ENCODE measurements around the gene LCP2.

Gene LCP2

DNA sequence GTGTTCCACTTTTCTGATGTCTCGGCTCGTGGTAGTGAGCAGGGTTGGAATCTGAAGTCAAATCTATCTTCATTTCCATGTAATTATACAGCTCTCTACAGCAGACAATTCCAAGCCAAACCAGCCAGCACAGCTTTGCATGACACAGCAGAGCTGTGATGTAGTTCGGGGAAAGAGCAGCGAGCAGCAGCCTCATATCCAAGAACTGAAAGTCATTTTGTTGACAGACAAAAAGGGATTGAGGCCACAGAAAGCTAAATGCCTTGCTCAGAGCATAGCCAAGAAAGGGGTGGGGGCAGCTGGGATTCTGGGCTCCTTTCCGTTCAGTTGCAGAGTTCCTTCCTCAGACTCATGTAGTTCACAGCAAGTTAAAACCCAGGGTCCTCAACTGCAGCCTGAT is 32.1 kb downstream of the LCP2 start:
- 55% methylated on average over 5 of the region's 5 CpGs for WGBS
- no peaks in the 10 kb centered on the region for H3K79me1 ChIP-seq (replicated peaks; ENCODE audit: low read length, poor library complexity, severe bottlenecking)
- no peak overlapping the region for H3K4ac ChIP-seq (ENCODE audit: low read depth in 1 of 2, low read length in 2 of 2)
- H3K4me2 ChIP-seq (ENCODE audit: low read length, poor library complexity, severe bottlenecking): no peak overlapping the region
- no peak overlapping the region for H4K91ac ChIP-seq (ENCODE audit: low read length)
- no peak overlapping the region for H4K8ac ChIP-seq (ENCODE audit: low read length)
- H2AK5ac ChIP-seq (ENCODE audit: low read length, severe bottlenecking): no peak overlapping the region
- H2BK12ac ChIP-seq (ENCODE audit: low read length in 2 of 2): no peak overlapping the region
- H3K9ac ChIP-seq (ENCODE audit: low read length): peak overlapping the region; percentile 52
- H3K23ac ChIP-seq (ENCODE audit: low read length in 2 of 2): no peak overlapping the region
- H3K36me3 ChIP-seq (ENCODE audit: control insufficient read depth in 1 of 2, insufficient read depth in 2 of 2, low read depth in 1 of 2, low read length in 2 of 2): no peaks in the 10 kb centered on the region
- H2BK15ac ChIP-seq (ENCODE audit: low read depth, poor library complexity, severe bottlenecking): no peak overlapping the region
- no peak overlapping the region for H2AFZ ChIP-seq (ENCODE audit: low read depth, low read length)
- DNase-seq: peak; percentile 27
- peaks cover 29 to 46% of the 10 kb centered on the region in 2 experiments for H3K27me3 ChIP-seq (ENCODE audit: control insufficient read depth in 1 of 2, insufficient read depth in 1 of 2, low read length in 2 of 2)
- no peaks in the 10 kb centered on the region for H3K9me3 ChIP-seq (ENCODE audit: control insufficient read depth, low read length)
- no peak overlapping the region for H3K14ac ChIP-seq (ENCODE audit: low read length in 2 of 2)
- H2BK5ac ChIP-seq (ENCODE audit: low read depth, low read length, poor library complexity, severe bottlenecking): no peak overlapping the region
- no peak overlapping the region for H3K18ac ChIP-seq (ENCODE audit: low read depth in 1 of 2, low read length in 2 of 2)
- H3K4me1 ChIP-seq (ENCODE audit: control insufficient read depth, insufficient read depth, low read depth, low read length): no peaks in the 10 kb centered on the region
- no peak overlapping the region for H3K4me3 ChIP-seq (ENCODE audit: insufficient read depth in 1 of 2, low read depth in 1 of 2, low read length in 2 of 2)
- H2BK120ac ChIP-seq (ENCODE audit: low read depth, low read length): no peak overlapping the region
- H3K27ac ChIP-seq (ENCODE audit: low read length, poor library complexity, severe bottlenecking): no peak overlapping the region

DNA sequence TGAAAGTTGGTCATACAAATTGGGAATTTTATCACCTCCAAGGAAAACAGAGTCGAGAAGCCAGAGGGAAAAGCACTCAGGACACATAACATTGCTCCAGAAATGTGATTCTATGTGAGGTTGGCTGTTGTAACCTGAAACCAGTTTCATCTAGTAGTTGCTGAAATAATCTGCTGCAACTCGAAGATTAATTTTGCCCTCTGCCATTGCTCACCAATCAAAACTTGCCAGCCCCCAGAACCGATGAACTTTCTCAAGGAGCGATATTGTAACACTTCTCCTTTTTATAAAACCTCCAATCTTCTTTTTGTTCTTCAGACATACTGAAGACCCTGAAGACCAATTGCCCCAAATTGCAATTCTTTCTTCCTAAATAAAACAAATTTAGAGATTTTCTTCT is 33.7 kb downstream of the LCP2 start:
- H3K36me3 ChIP-seq (ENCODE audit: control insufficient read depth in 1 of 2, insufficient read depth in 2 of 2, low read depth in 1 of 2, low read length in 2 of 2): no peaks in the 10 kb centered on the region
- no peak overlapping the region for H3K4ac ChIP-seq (ENCODE audit: low read depth in 1 of 2, low read length in 2 of 2)
- no peaks in the 10 kb centered on the region for H3K79me1 ChIP-seq (replicated peaks; ENCODE audit: low read length, poor library complexity, severe bottlenecking)
- no peak overlapping the region for H3K18ac ChIP-seq (ENCODE audit: low read depth in 1 of 2, low read length in 2 of 2)
- H3K14ac ChIP-seq (ENCODE audit: low read length in 2 of 2): no peak overlapping the region
- H3K27me3 ChIP-seq (ENCODE audit: control insufficient read depth in 1 of 2, insufficient read depth in 1 of 2, low read length in 2 of 2): peaks cover 36 to 55% of the 10 kb centered on the region in 2 experiments
- no peaks in the 10 kb centered on the region for H3K4me1 ChIP-seq (ENCODE audit: control insufficient read depth, insufficient read depth, low read depth, low read length)
- H2AK5ac ChIP-seq (ENCODE audit: low read length, severe bottlenecking): no peak overlapping the region
- no peak overlapping the region for H2BK15ac ChIP-seq (ENCODE audit: low read depth, poor library complexity, severe bottlenecking)
- H3K4me3 ChIP-seq (ENCODE audit: insufficient read depth in 1 of 2, low read depth in 1 of 2, low read length in 2 of 2): no peak overlapping the region
- H2BK12ac ChIP-seq (ENCODE audit: low read length in 2 of 2): no peak overlapping the region
- H3K4me2 ChIP-seq (ENCODE audit: low read length, poor library complexity, severe bottlenecking): no peak overlapping the region
- WGBS: 89% methylated on average over 4 of the region's 4 CpGs
- H2AFZ ChIP-seq (ENCODE audit: low read depth, low read length): no peak overlapping the region
- H3K9me3 ChIP-seq (ENCODE audit: control insufficient read depth, low read length): no peaks in the 10 kb centered on the region
- no peak overlapping the region for H2BK5ac ChIP-seq (ENCODE audit: low read depth, low read length, poor library complexity, severe bottlenecking)
- no peak overlapping the region for H4K91ac ChIP-seq (ENCODE audit: low read length)
- no peak overlapping the region for H3K9ac ChIP-seq (ENCODE audit: low read length)
- H2BK120ac ChIP-seq (ENCODE audit: low read depth, low read length): no peak overlapping the region
- H3K27ac ChIP-seq (ENCODE audit: low read length, poor library complexity, severe bottlenecking): no peak overlapping the region
- no peak overlapping the region for H4K8ac ChIP-seq (ENCODE audit: low read length)
- H3K23ac ChIP-seq (ENCODE audit: low read length in 2 of 2): no peak overlapping the region
- no peak for DNase-seq

DNA sequence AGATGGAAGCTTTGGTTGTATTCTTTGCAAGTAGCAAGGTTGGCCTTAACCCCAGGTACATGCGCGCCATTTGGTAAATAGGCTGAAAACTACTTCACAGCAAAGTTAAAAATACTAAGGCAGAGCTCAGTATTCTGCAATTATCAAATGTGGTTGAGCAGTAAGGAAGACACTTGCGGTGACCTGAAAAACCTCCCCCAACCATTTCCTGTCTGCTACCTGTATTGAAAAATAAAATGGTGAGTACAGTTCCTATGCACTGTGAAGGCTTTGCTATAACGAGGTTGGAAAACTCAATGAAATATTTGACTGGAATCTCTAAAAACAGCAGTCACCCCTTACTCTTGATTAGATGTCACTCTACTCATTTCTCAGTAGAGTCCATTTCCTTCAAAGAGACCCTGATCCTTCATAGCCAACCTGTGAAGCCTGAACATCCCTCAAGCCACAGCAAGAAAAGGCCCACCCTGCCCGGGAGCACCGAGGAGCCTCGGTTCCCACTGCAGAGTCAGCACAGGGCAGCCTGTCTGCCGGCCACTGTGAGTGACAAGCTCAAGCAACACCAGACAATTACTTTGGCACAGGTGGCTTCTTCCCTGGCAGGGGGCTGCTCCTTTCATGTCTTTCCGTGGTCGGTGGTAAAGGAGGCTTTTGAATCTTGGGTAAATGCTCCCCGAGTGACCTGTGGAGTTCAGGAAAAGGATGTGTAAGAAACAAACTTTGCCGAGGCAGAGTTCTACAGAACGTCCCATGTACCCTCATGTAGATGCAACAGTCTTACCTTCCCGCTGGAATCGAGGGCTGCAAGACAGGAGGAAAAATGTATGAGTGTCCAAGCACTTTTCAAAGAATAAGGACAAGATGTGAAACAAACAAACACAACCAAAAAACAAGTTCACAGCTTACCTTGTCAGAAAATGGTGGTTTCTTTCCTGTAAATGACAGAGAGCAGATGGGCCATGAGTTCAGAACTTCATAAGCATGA is 35.2 kb downstream of the LCP2 start:
- no peak overlapping the region for H3K27ac ChIP-seq (ENCODE audit: low read length, poor library complexity, severe bottlenecking)
- DNase-seq: no peak
- H2BK15ac ChIP-seq (ENCODE audit: low read depth, poor library complexity, severe bottlenecking): no peak overlapping the region
- H3K27me3 ChIP-seq (ENCODE audit: control insufficient read depth in 1 of 2, insufficient read depth in 1 of 2, low read length in 2 of 2): peaks cover 35 to 50% of the 10 kb centered on the region in 2 experiments
- H3K4ac ChIP-seq (ENCODE audit: low read depth in 1 of 2, low read length in 2 of 2): no peak overlapping the region
- H3K36me3 ChIP-seq (ENCODE audit: control insufficient read depth in 1 of 2, insufficient read depth in 2 of 2, low read depth in 1 of 2, low read length in 2 of 2): no peaks in the 10 kb centered on the region
- H3K18ac ChIP-seq (ENCODE audit: low read depth in 1 of 2, low read length in 2 of 2): no peak overlapping the region
- no peaks in the 10 kb centered on the region for H3K9me3 ChIP-seq (ENCODE audit: control insufficient read depth, low read length)
- no peak overlapping the region for H3K4me2 ChIP-seq (ENCODE audit: low read length, poor library complexity, severe bottlenecking)
- no peak overlapping the region for H2BK120ac ChIP-seq (ENCODE audit: low read depth, low read length)
- H2BK5ac ChIP-seq (ENCODE audit: low read depth, low read length, poor library complexity, severe bottlenecking): no peak overlapping the region
- H3K23ac ChIP-seq (ENCODE audit: low read length in 2 of 2): no peak overlapping the region
- H2BK12ac ChIP-seq (ENCODE audit: low read length in 2 of 2): no peak overlapping the region
- H3K79me1 ChIP-seq (replicated peaks; ENCODE audit: low read length, poor library complexity, severe bottlenecking): no peaks in the 10 kb centered on the region
- whole genome bisulfite sequencing: 85% methylated on average over 11 of the region's 15 CpGs
- H3K14ac ChIP-seq (ENCODE audit: low read length in 2 of 2): no peak overlapping the region
- H2AK5ac ChIP-seq (ENCODE audit: low read length, severe bottlenecking): no peak overlapping the region
- no peak overlapping the region for H3K9ac ChIP-seq (ENCODE audit: low read length)
- H2AFZ ChIP-seq (ENCODE audit: low read depth, low read length): no peak overlapping the region
- no peaks in the 10 kb centered on the region for H3K4me1 ChIP-seq (ENCODE audit: control insufficient read depth, insufficient read depth, low read depth, low read length)
- H3K4me3 ChIP-seq (ENCODE audit: insufficient read depth in 1 of 2, low read depth in 1 of 2, low read length in 2 of 2): no peak overlapping the region
- no peak overlapping the region for H4K8ac ChIP-seq (ENCODE audit: low read length)
- H4K91ac ChIP-seq (ENCODE audit: low read length): no peak overlapping the region

DNA sequence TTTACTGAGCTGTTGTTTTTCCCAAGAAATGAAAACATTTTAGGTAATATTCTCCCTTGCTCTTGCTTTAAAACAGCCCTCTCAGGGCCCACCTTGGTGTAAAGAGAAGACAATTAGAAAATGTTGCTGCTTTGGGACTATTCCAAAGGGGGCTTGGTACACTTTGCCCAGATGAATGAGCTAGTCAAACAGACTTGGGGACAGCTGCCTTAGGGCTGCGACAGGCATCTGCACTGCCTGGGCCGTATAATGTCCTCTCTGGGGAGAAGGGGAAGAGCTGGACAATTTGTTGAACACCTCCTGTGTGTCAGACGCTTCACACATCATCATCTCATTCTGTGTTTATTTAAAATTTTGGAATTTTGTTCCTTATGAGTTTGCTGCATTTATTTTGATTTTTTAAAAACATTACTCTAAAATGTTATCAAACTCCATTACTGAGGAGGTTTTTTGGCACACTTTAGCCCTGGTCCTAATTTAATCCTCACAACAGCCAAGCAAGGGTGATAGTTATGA is 36.0 kb downstream of the LCP2 start:
- Histone ChIP-seq H2BK5ac (ENCODE audit: low read depth, low read length, poor library complexity, severe bottlenecking) (no peak overlapping the region), H4K91ac (ENCODE audit: low read length) (no peak overlapping the region)

More for the DNA sequence above, 36.0 kb downstream of the LCP2 start:
- H2BK12ac ChIP-seq (ENCODE audit: low read length in 2 of 2): no peak overlapping the region
- no peaks in the 10 kb centered on the region for H3K4me1 ChIP-seq (ENCODE audit: control insufficient read depth, insufficient read depth, low read depth, low read length)
- peaks cover 27 to 50% of the 10 kb centered on the region in 2 experiments for H3K27me3 ChIP-seq (ENCODE audit: control insufficient read depth in 1 of 2, insufficient read depth in 1 of 2, low read length in 2 of 2)
- no peak overlapping the region for H3K14ac ChIP-seq (ENCODE audit: low read length in 2 of 2)
- no peak overlapping the region for H2AFZ ChIP-seq (ENCODE audit: low read depth, low read length)
- no CpG with 5 or more reads among the region's 3 CpGs for WGBS
- H3K36me3 ChIP-seq (ENCODE audit: control insufficient read depth in 1 of 2, insufficient read depth in 2 of 2, low read depth in 1 of 2, low read length in 2 of 2): no peaks in the 10 kb centered on the region
- no peak overlapping the region for H3K9ac ChIP-seq (ENCODE audit: low read length)
- no peak overlapping the region for H2BK120ac ChIP-seq (ENCODE audit: low read depth, low read length)
- H3K4me2 ChIP-seq (ENCODE audit: low read length, poor library complexity, severe bottlenecking): no peak overlapping the region
- no peak overlapping the region for H3K4ac ChIP-seq (ENCODE audit: low read depth in 1 of 2, low read length in 2 of 2)
- DNase-seq: no peak
- no peak overlapping the region for H2AK5ac ChIP-seq (ENCODE audit: low read length, severe bottlenecking)
- no peak overlapping the region for H4K8ac ChIP-seq (ENCODE audit: low read length)
- H3K27ac ChIP-seq (ENCODE audit: low read length, poor library complexity, severe bottlenecking): no peak overlapping the region
- no peak overlapping the region for H3K23ac ChIP-seq (ENCODE audit: low read length in 2 of 2)
- H3K4me3 ChIP-seq (ENCODE audit: insufficient read depth in 1 of 2, low read depth in 1 of 2, low read length in 2 of 2): no peak overlapping the region
- H3K9me3 ChIP-seq (ENCODE audit: control insufficient read depth, low read length): no peaks in the 10 kb centered on the region
- no peaks in the 10 kb centered on the region for H3K79me1 ChIP-seq (replicated peaks; ENCODE audit: low read length, poor library complexity, severe bottlenecking)
- H3K18ac ChIP-seq (ENCODE audit: low read depth in 1 of 2, low read length in 2 of 2): no peak overlapping the region
- H2BK15ac ChIP-seq (ENCODE audit: low read depth, poor library complexity, severe bottlenecking): no peak overlapping the region

Data from mesenchymal stem cell (in vitro differentiated cells and primary cell).